ENCODE measurements around the gene SLC12A7. TPM values are rescaled to one million over a fixed set of nuclear protein-coding genes. Genes with fewer than 3 reads are reported as not detected.
"Not testable (repeated sequence)": the region's sequence is repeated elsewhere in the genome, so short reads cannot be mapped to it uniquely, and the experiment has no call there.

Gene SLC12A7
- total RNA-seq, 1 donor from 2014 or later = 24.5 TPM

- Mint-ChIP-seq H3K4me3 (ENCODE audit: unreplicated experiment) (no peak overlapping the region), H3K4me1 (ENCODE audit: unreplicated experiment) (peaks cover 18% of the 10 kb centered on the region), H3K36me3 (ENCODE audit: low read depth, unreplicated experiment) (no peaks in the 10 kb centered on the region), H3K27me3 (ENCODE audit: unreplicated experiment) (peaks cover 12% of the 10 kb centered on the region), H3K9me3 (ENCODE audit: unreplicated experiment) (no peaks in the 10 kb centered on the region), H3K27ac (ENCODE audit: unreplicated experiment) (no peak overlapping the region)
- DNase-seq (ENCODE audit: low spot score) = peak; percentile 3
- no peak for TF ChIP-seq CTCF (IDR thresholded peaks at IDR 0.05; ENCODE audit: unreplicated experiment)
Measured at GRCh38 chr5:1001406-1002270, 110.2 kb downstream of the SLC12A7 start.

DNA sequence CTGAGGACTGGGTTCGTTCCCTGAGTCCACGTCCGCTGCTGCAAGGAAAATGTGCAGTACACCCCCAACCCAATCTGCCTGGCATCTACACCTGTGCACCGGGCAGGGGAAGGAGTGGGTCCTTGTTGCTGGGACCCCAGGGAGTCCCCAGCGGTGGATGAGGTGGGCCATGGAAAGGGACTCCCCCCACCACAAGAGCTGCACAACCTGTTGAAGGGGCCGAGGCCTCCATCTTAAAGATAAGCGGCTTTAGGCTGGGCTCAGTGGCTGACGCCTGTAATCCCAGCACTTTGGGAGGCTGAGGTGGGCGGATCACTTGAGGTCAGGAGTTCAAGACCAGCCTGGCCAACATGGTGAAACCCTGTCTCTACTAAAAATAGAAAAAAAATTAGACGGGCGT, 111.0 kb downstream of the SLC12A7 start:
- H3K27ac Mint-ChIP-seq (ENCODE audit: unreplicated experiment); H3K36me3 Mint-ChIP-seq (ENCODE audit: low read depth, unreplicated experiment): not testable (repeated sequence)
- H3K4me1 Mint-ChIP-seq (ENCODE audit: unreplicated experiment) = peaks cover 19% of the 10 kb centered on the region

More for the DNA sequence above, 111.0 kb downstream of the SLC12A7 start:
- DNase-seq (ENCODE audit: low spot score); H3K4me3 Mint-ChIP-seq (ENCODE audit: unreplicated experiment); H3K9me3 Mint-ChIP-seq (ENCODE audit: unreplicated experiment): not testable (repeated sequence)
- peaks cover 13% of the 10 kb centered on the region for H3K27me3 Mint-ChIP-seq (ENCODE audit: unreplicated experiment)

Small RNAs within 50 kb of the gene (microRNA-seq; reads per million reads assigned to microRNA genes)
- not detected for gene MIR4635 (ENCODE audit: unreplicated experiment)

Other genes starting within 250 kb of the SLC12A7 start
- gene BRD9, start 219.3 kb downstream of the SLC12A7 start, total RNA-seq (ENCODE audit: unreplicated experiment) = 53.0 TPM
- gene TRIP13, start 219.2 kb downstream of the SLC12A7 start, total RNA-seq (ENCODE audit: unreplicated experiment) = 8.4 TPM
- 1.8 TPM for gene NKD2, start 103.3 kb downstream of the SLC12A7 start, total RNA-seq (ENCODE audit: unreplicated experiment)
- gene SLC6A19, start 89.5 kb upstream of the SLC12A7 start, total RNA-seq (ENCODE audit: unreplicated experiment) = not detected
- gene SLC6A18, start 113.3 kb upstream of the SLC12A7 start, total RNA-seq (ENCODE audit: unreplicated experiment) = not detected
- 0.28 TPM for gene TERT, start 183.0 kb upstream of the SLC12A7 start, total RNA-seq (ENCODE audit: unreplicated experiment)
- 86.6 TPM for gene CLPTM1L, start 233.0 kb upstream of the SLC12A7 start, total RNA-seq (ENCODE audit: unreplicated experiment)